ENCODE results near the gene HSPG2.

DNA sequence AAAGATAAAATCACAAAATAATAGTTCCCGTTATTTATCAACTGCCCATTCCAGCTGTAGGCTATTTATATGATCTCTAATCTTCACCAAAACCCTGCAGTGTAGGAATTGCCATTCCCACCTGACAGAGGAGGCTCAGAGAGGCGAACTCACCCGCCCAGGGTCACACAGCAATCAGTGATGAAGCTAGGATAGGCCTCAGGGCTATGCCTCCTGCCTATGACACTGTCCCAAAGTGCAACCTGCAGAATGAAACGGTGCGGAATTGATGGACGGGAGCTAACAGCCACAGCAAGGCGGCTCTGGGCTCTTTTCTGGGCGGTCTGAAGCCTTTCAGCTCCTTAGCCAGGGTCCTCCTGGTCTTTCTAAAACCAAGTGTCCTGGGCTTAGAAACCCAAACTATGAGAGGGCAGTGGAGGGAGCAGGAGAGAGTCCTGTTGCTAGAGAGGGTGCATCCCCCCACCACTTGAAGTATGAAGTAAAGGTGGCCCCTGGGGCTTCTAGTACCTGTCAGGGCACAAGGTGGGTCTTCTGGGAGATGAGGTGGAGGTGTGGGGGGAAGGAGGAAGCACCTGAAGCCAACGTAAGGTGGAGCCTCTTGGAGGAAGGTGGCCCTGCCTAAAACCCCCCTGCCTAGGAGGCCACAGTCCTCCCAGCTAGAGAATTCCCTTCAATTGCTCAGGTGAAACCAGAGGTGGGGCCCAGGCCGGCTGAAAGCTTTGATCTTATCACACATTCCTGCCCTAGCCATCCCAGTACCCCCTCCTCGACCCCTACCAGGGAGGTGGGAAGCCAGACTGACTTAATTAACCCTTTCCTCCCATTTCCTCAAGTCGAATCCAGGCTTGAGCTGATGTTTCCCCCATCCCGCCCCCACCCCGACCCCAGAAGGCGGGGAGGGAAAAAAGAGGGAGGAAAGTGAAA is 14.8 kb downstream of the HSPG2 start:
- no peak for TF ChIP-seq POLR2A (IDR thresholded peaks at IDR 0.05; ENCODE audit: low read length)
- no peak for TF ChIP-seq GATA1 (IDR thresholded peaks at IDR 0.05; ENCODE audit: low read depth, low read length)
